Measurements from ENCODE around the gene ICAM5. TPM values are rescaled to one million over a fixed set of nuclear protein-coding genes. Genes with fewer than 3 reads are reported as not detected.

ICAM5 gene
- total RNA-seq, 1 experiment from 2014 or later: 53.9 TPM

GRCh38 chr19:10327793-10328192 lies 38.0 kb downstream of the ICAM5 start:
- ChIA-PET POLR2A (no interaction called here), RAD21 (ENCODE audit: low non-redundant PET in 1 of 2, low total read pairs in 2 of 2, uncharacterized antibody in 2 of 2, unreplicated experiment in 2 of 2) (no interaction called here), CTCF (no interaction called here)
- no peaks in the 10 kb centered on the region for H3K9me3 ChIP-seq (ENCODE audit: control insufficient read depth in 1 of 2, insufficient read depth in 1 of 2, low read depth in 1 of 2, low read length in 2 of 2)
- H3K4me2 ChIP-seq (ENCODE audit: low read length): no peak overlapping the region
- H3K4me3 ChIP-seq (replicated peaks in 1 of 2; ENCODE audit: low read depth in 1 of 2, low read length in 2 of 2): no peak overlapping the region
- H4K20me1 ChIP-seq (ENCODE audit: insufficient read depth): no peaks in the 10 kb centered on the region
- no peaks in the 10 kb centered on the region for H3K27me3 ChIP-seq (ENCODE audit: insufficient read depth, low read length)
- peaks cover 32 to 48% of the 10 kb centered on the region in 2 experiments for H3K36me3 ChIP-seq (ENCODE audit: control insufficient read depth in 1 of 2, insufficient read depth in 2 of 2, low read length in 2 of 2)
- H3K4me1 ChIP-seq (ENCODE audit: control insufficient read depth in 1 of 2, insufficient read depth in 2 of 2, low read length in 2 of 2): peaks cover 6 to 11% of the 10 kb centered on the region in 2 experiments; a peak in 3 of 4 replicates
- no peaks in the 10 kb centered on the region for H3K9me2 ChIP-seq (ENCODE audit: insufficient read depth)
- H3K9ac ChIP-seq (ENCODE audit: low read length): no peak overlapping the region
- TF ChIP-seq SRF (IDR thresholded peaks at IDR 0.05; ENCODE audit: low read depth) (no peak), POLR2A (IDR thresholded peaks at IDR 0.05; ENCODE audit: borderline replicate concordance, extremely low read depth, insufficient read depth, insufficient read length) (no peak), MAX (IDR thresholded peaks at IDR 0.05) (no peak), EGR1 (IDR thresholded peaks at IDR 0.05; ENCODE audit: low read depth) (no peak), FOSL1 (IDR thresholded peaks at IDR 0.05; ENCODE audit: low read depth) (no peak), POLR2AphosphoS5 (IDR thresholded peaks at IDR 0.05; ENCODE audit: low read depth, low read length) (no peak), EZH2 (IDR thresholded peaks at IDR 0.05) (no peak), YY1 (IDR thresholded peaks at IDR 0.05; ENCODE audit: extremely low read depth, insufficient replicate concordance, low read depth, low read length) (no peak), ZFX (IDR thresholded peaks at IDR 0.05) (no peak), REST (IDR thresholded peaks at IDR 0.05; ENCODE audit: low read depth) (no peak), ATF3 (IDR thresholded peaks at IDR 0.05) (no peak), CTCF (IDR thresholded peaks at IDR 0.05 in 2 of 3, conservative IDR thresholded peaks at IDR 0.05 in 1 of 3; ENCODE audit: borderline replicate concordance in 1 of 3, insufficient read depth in 1 of 3, low read depth in 2 of 3, low read length in 2 of 3) (no peak), CBX3 (IDR thresholded peaks at IDR 0.05; ENCODE audit: low read depth) (no peak), SIN3A (IDR thresholded peaks at IDR 0.05; ENCODE audit: low read depth) (no peak)
- intact Hi-C loops (cut with micrococcal nuclease): no loop called here
- BruUV-seq (replicated peaks): no TSS peak
- H3K27ac ChIP-seq (ENCODE audit: low read depth, low read length): no peak overlapping the region
- peaks cover 54% of the 10 kb centered on the region for H3K79me2 ChIP-seq (ENCODE audit: insufficient read depth, low read length)
- H2AFZ ChIP-seq (ENCODE audit: low read depth, low read length, poor library complexity, severe bottlenecking): no peak overlapping the region
- DNase-seq (ENCODE audit: low read depth, low spot score): no peak
- no peak for ATAC-seq

All from HCT116 (cell line).